GM12878 (cell line): ENCODE data around the gene NELFB. TPM values are rescaled to one million over a fixed set of nuclear protein-coding genes. Genes with fewer than 3 reads are reported as not detected.

Experiments used
- ATAC-seq: fragments of 200-7000 bp; cut with Tn5 transposase; 3 replicates; pipeline ENCODE4 v1.9.1; 2020; ENCODE audit warnings: mild to moderate bottlenecking, moderate library complexity
- BruUV-seq: library from RNA; stranded (reverse); fragments of 400-500 nt; replicated peaks from 2 replicates; lab custom pipeline; 2021; lab: Mats Ljungman, UMichigan
- CTCF ChIA-PET: fragments of 300-600 bp; sonication (Branson Sonifier 250); formaldehyde crosslinking; extraction: SDS; loops from one replicate; lab custom pipeline; 2021; ENCODE audit warnings: inconsistent platforms; lab: Yijun Ruan, JAX
- POLR2A ChIA-PET: fragments of 350-600 bp; formaldehyde crosslinking; extraction: SDS; loops from one replicate; lab custom pipeline; 2021; ENCODE audit warnings: inconsistent platforms; lab: Charles Lee
- RAD21 ChIA-PET: fragments of 300-600 bp; sonication (Branson Sonifier 250); formaldehyde crosslinking; loops from one replicate; lab custom pipeline; 2023; ENCODE audit warnings: antibody characterized with exemption; ENCODE audit not compliant: unreplicated experiment; lab: Charles Lee
- SMC1A ChIA-PET: fragments of 300-600 bp; sonication (Branson Sonifier 250); formaldehyde crosslinking; loops from one replicate; lab custom pipeline; 2023; ENCODE audit not compliant: unreplicated experiment, uncharacterized antibody; lab: Charles Lee
- DNase-seq: peaks from one replicate; pipeline ENCODE4 v3.0.0-alpha.2; 2011; ENCODE audit warnings: low read depth, low spot score
- FAIRE-seq: peaks from 3 replicates; lab custom pipeline; 2011; peaks lifted over from hg19 to GRCh38; lab: Jason Lieb, UNC
- H2AFZ ChIP-seq: 2 replicates; pipeline ENCODE4 v1.6.0; 2011; ENCODE audit warnings: low read depth, low read length, control low read depth; ENCODE audit not compliant: control insufficient read depth
- H3K27ac ChIP-seq: 2 replicates; pipeline ENCODE4 v1.5.1; 2011; ENCODE audit warnings: control low read depth; ENCODE audit not compliant: control insufficient read depth, insufficient read depth
- H3K27me3 ChIP-seq, 2 experiments: replicated peaks in 1 of 2; 2 replicates each; pipeline versions ENCODE4 v1.6.0 to v1.6.1; 2011; ENCODE audit warnings: low read length in 1 of 2; ENCODE audit not compliant: control insufficient read depth in 2 of 2, insufficient read depth in 2 of 2
- H3K36me3 ChIP-seq, 2 experiments: 2 replicates each; pipeline ENCODE4 v1.5.1; 2011; ENCODE audit warnings: low read length in 1 of 2; ENCODE audit not compliant: control insufficient read depth in 2 of 2, insufficient read depth in 2 of 2
- H3K4me1 ChIP-seq: 2 replicates; pipeline ENCODE4 v1.6.1; 2011; ENCODE audit warnings: mild to moderate bottlenecking, low read length, moderate library complexity, mixed read lengths; ENCODE audit not compliant: control insufficient read depth, insufficient read depth
- H3K4me2 ChIP-seq: 2 replicates; pipeline ENCODE4 v1.6.0; 2011; ENCODE audit warnings: control low read depth; ENCODE audit not compliant: control insufficient read depth, insufficient read depth
- H3K4me3 ChIP-seq: fragments of 200-600 bp; sonication (generic); 2 replicates; pipeline ENCODE4 v1.5.1; 2016
- H3K79me2 ChIP-seq: 2 replicates; pipeline ENCODE4 v1.6.0; 2011; ENCODE audit warnings: low read length; ENCODE audit not compliant: control insufficient read depth, insufficient read depth
- H3K9ac ChIP-seq: 2 replicates; pipeline ENCODE4 v1.8.0; 2011; ENCODE audit warnings: low read length, control low read depth, mixed read lengths; ENCODE audit not compliant: control insufficient read depth, insufficient read depth
- H3K9me3 ChIP-seq: replicated peaks from 3 replicates; pipeline ENCODE4 v1.5.1; 2011; ENCODE audit warnings: mild to moderate bottlenecking, low read length; ENCODE audit not compliant: control insufficient read depth, insufficient read depth
- H4K20me1 ChIP-seq: 2 replicates; pipeline ENCODE4 v1.6.0; 2011; ENCODE audit not compliant: control insufficient read depth, insufficient read depth
- BHLHE40 ChIP-seq, 2 experiments: fragments of 450-650 bp in 1 of 2; IDR thresholded peaks; 2 replicates each; pipeline ENCODE4 v1.6.1; 2011 to 2017; ENCODE audit warnings: low read depth in 2 of 2, borderline replicate concordance in 1 of 2, improper control_type of control experiment in 1 of 2, low read length in 1 of 2, mild to moderate bottlenecking in 1 of 2
- POLR2AphosphoS2 ChIP-seq: IDR thresholded peaks from 2 replicates; pipeline ENCODE4 v1.6.1; 2011; ENCODE audit warnings: low read depth, mild to moderate bottlenecking, low read length, improper control_type of control experiment, moderate library complexity
- POLR2AphosphoS5 ChIP-seq: IDR thresholded peaks from 2 replicates; pipeline ENCODE4 v1.6.1; 2011; ENCODE audit warnings: mild to moderate bottlenecking, low read length, inconsistent platforms
- RAD51 ChIP-seq: fragments of 450-650 bp; IDR thresholded peaks from 2 replicates; pipeline ENCODE4 v1.6.1; 2016; ENCODE audit warnings: moderate library complexity, mild to moderate bottlenecking, inconsistent platforms
- SIX5 ChIP-seq: IDR thresholded peaks from 2 replicates; pipeline ENCODE4 v1.6.1; 2011; ENCODE audit warnings: mild to moderate bottlenecking, low read depth, low read length, moderate library complexity; ENCODE audit not compliant: severe bottlenecking
- SUPT20H ChIP-seq: IDR thresholded peaks from 2 replicates; pipeline ENCODE4 v1.6.1; 2011; ENCODE audit warnings: low read depth, mild to moderate bottlenecking, low read length, moderate library complexity, borderline replicate concordance; ENCODE audit not compliant: control insufficient read depth
- TAF1 ChIP-seq: IDR thresholded peaks from 2 replicates; pipeline ENCODE4 v1.6.1; 2011; ENCODE audit warnings: mild to moderate bottlenecking, low read depth, low read length, borderline replicate concordance
- WGBS: methylation state at CpG from one replicate; pipeline ENCODE4 v1.1.6; 2016; ENCODE audit warnings: low lambda C conversion rate; ENCODE audit not compliant: insufficient replicate concordance, insufficient coverage; ENCODE audit errors: missing lambda C conversion rate; 5-methylcytosine and 5-hydroxymethylcytosine counted together
- in situ Hi-C: fragments of 300-500 bp; cut with MboI; formaldehyde crosslinking; loops from 9 replicates; pipeline ENCODE4 v1.14.3; 2018; ENCODE audit warnings: mixed read lengths
- intact Hi-C: fragments of 100-400 bp; cut with micrococcal nuclease; formaldehyde crosslinking; loops from one replicate; pipeline ENCODE4 v1.14.2; 2022; ENCODE audit not compliant: unreplicated experiment
- polyA plus RNA-seq, 11 experiments: library from polyadenylated mRNA; depleted of rRNA in 4 of 11; unstranded in 6 of 11; stranded (reverse) in 5 of 11; fragments of >200 nt; fragmentation: Nextera tagmentation in 4 of 11; fragmentation: Illumina TruSeq in 1 of 11; extraction: Ambion mirVana in 4 of 11; extraction: Trizol in 1 of 11; gene quantifications; 1 replicate in 1 of 11; 2 replicates in 10 of 11; pipeline versions ENCODE4 v1.2.1 to v1.2.3, GENCODE V29; 2011 to 2016; ENCODE audit warnings: inconsistent platforms in 2 of 11, missing spikeins in 2 of 11, low read depth in 1 of 11
- total RNA-seq, 4 experiments: library from RNA; depleted of rRNA in 3 of 4; stranded (reverse); fragments of >200 nt in 3 of 4; fragmentation: Illumina TruSeq in 1 of 4; extraction: Trizol in 1 of 4; gene quantifications; 2 replicates each; pipeline versions ENCODE4 v1.2.1 to v1.2.3, GENCODE V29; 2013 to 2021

The NELFB gene
- total and polyA plus RNA-seq, 10 of the 15 experiments (the other 5 are each of a cell fraction or from before 2014, with no cell fraction given) = 0.19 to 63.4 (median 30.9) TPM

DNA sequence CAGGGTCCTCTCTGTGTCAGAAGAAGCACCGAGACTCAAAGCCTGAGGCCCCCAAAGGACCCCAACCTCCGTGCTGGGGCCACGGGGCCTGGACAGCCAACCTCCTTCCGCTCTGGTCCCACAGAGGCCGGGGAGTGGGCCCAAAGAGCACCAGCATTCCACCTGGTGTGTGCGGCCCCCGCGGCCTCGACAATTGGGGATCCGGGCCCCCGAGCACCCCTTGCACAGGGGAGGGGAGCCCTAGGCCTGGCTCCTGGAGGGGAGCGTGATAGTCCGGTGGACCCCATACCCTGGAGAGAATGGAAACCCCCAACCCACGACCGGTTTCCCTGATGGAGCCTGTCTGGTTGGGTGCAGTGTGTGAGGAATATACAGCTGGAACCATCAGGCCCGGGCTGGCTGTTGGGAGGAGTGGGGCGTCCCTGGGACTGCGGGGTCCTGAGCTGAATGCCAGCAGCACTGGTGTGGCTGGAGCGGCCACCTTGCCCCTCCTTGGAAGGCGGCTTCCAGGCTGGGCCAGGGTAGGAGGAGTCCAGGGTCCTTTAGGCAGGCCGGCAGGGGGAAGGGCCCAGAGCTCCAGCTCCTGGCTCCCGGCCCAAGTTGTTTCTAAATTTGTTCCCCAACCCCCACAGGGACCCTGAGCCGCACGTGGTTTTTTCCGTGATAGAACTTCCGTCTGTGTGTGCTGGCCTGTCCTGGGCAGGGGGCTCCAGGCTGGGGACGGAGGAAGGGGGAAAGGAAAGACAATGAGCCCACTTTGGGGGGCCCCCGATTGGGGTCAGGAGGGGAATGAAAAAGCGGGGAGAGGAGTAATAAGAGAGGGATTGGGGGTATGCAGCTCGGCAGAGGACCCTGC lies 21.6 kb downstream of the NELFB start:
- RAD21 ChIA-PET = interaction anchor here (0.9 to 1.7 kb wide), 9 partner anchors 10 to 120 kb away, joined by 3 to 14 read pairs (median 4); partner anchors contain the start of gene NRARP
- BruUV-seq = no TSS peak
- peak overlapping the region; percentile 92 for H3K4me3 ChIP-seq
- WGBS = 58% methylated on average over 28 of the region's 30 CpGs
- CTCF ChIA-PET = interaction anchor here (0.6 to 1.6 kb wide), 15 partner anchors 9 to 250 kb away, joined by 3 to 6 read pairs (median 3); partner anchors contain the start of genes EXD3, NOXA1, NRARP and RNF224
- H3K36me3 ChIP-seq = peaks cover 0 to 2% of the 10 kb centered on the region in 2 experiments; a peak in 2 of 4 replicates
- H4K20me1 ChIP-seq = no peaks in the 10 kb centered on the region
- peak; percentile 14 for ATAC-seq
- H3K4me1 ChIP-seq = peaks cover 37% of the 10 kb centered on the region
- in situ Hi-C loops = no loop called here
- SMC1A ChIA-PET = interaction anchor here (0.6 to 1.6 kb wide), 3 partner anchors 39 to 126 kb away, joined by 3 to 6 read pairs (median 3); no protein-coding TSS in a partner anchor
- H2AFZ ChIP-seq = peak overlapping the region; percentile 45
- no peaks in the 10 kb centered on the region for H3K9me3 ChIP-seq
- no peak for DNase-seq
- POLR2A ChIA-PET = interaction anchor here (0.6 to 2.5 kb wide), 9 partner anchors 9 to 154 kb away, joined by 3 to 14 read pairs (median 5); partner anchors contain the start of genes EXD3, NOXA1 and TUBB4B
- H3K79me2 ChIP-seq = peaks cover 19% of the 10 kb centered on the region
- H3K4me2 ChIP-seq = peak overlapping the region; percentile 97
- TF ChIP-seq RAD51 (peak; percentile 32; the same call in 1 of the 2 replicates), TAF1 (no peak), POLR2AphosphoS5 (no peak), SIX5 (no peak), POLR2AphosphoS2 (0 out of 2 replicates have a peak, but pooled peaks have one; percentile 7), SUPT20H (no peak), BHLHE40 (IDR thresholded peaks at IDR 0.05; ENCODE audit: borderline replicate concordance in 1 of 2, low read depth in 2 of 2, low read length in 1 of 2) (peak; percentile 41 to 64; a peak in 2 of 4 replicates)
- H3K9ac ChIP-seq = peak overlapping the region; percentile 95
- intact Hi-C loops = no loop called here
- no peak for FAIRE-seq
- H3K27me3 ChIP-seq = no peaks in the 10 kb centered on the region
- H3K27ac ChIP-seq = peak overlapping the region; percentile 95
